ENCODE measurements around the gene PHLDA3. TPM values are rescaled to one million over a fixed set of nuclear protein-coding genes. Genes with fewer than 3 reads are reported as not detected.

Gene PHLDA3
- polyA plus RNA-seq, 2 of the 4 experiments (the other 2 are of a cell fraction), result 40.5 to 91.1 TPM

- Histone ChIP-seq H3K4me3 (no peak overlapping the region), H3K4me1 (peaks cover 20% of the 10 kb centered on the region), H3K27ac (no peak overlapping the region), H3K4me2 (no peak overlapping the region), H3K9me3 (no peaks in the 10 kb centered on the region)
- DNase-seq (ENCODE audit: low read depth in 1 of 2, low spot score in 1 of 2) (no peak), FAIRE-seq (no peak), ATAC-seq (no peak)
- CTCF ChIA-PET, result interaction anchor here (1.2 to 49.4 kb wide), 6 partner anchors 12 to 130 kb away, joined by 3 to 1452 read pairs (median 49); partner anchors contain the start of gene CSRP1
- POLR2A ChIA-PET, result no interaction called here
- WGBS (ENCODE audit: missing lambda C conversion rate), result 79% methylated on average over 1 of the region's 1 CpG
- TF ChIP-seq ELK1 (IDR thresholded peaks at IDR 0.05; ENCODE audit: low read depth, low read length), result no peak
- TF ChIP-seq PBX3 (IDR thresholded peaks at IDR 0.05), result no peak
- TF ChIP-seq CHD2 (IDR thresholded peaks at IDR 0.05; ENCODE audit: low read length, partially characterized antibody), result no peak
- TF ChIP-seq FOSL2 (IDR thresholded peaks at IDR 0.05), result no peak
- no peak for TF ChIP-seq FOSL2 (CRISPR knock-in tag; IDR thresholded peaks at IDR 0.05)
- no peak for TF ChIP-seq JUN (IDR thresholded peaks at IDR 0.05)
Observed at GRCh38 chr1:201515895-201516294, 46.9 kb upstream of the PHLDA3 start.

GRCh38 chr1:201515062-201515750, 46.2 kb upstream of the PHLDA3 start:
- FAIRE-seq (no peak), DNase-seq (ENCODE audit: low read depth in 1 of 2, low spot score in 1 of 2) (no peak), ATAC-seq (no peak)
- Histone ChIP-seq H3K4me1 (peaks cover 23% of the 10 kb centered on the region), H3K27ac (no peak overlapping the region), H3K9me3 (no peaks in the 10 kb centered on the region), H3K4me2 (no peak overlapping the region), H3K4me3 (no peak overlapping the region)
- no peak for TF ChIP-seq SREBF2 (IDR thresholded peaks at IDR 0.05)
- TF ChIP-seq NFE2L2 (conservative IDR thresholded peaks at IDR 0.05; ENCODE audit: low read length), result no peak
- no peak for TF ChIP-seq GATA3 (IDR thresholded peaks at IDR 0.05; ENCODE audit: borderline replicate concordance)
- no peak for TF ChIP-seq CHD2 (IDR thresholded peaks at IDR 0.05; ENCODE audit: low read length, partially characterized antibody)
- no peak for TF ChIP-seq KDM1A (IDR thresholded peaks at IDR 0.05; ENCODE audit: low read depth)
- no peak for TF ChIP-seq RNF2 (IDR thresholded peaks at IDR 0.05; ENCODE audit: borderline replicate concordance, low read depth)
- no peak for TF ChIP-seq CBX2 (IDR thresholded peaks at IDR 0.05; ENCODE audit: borderline replicate concordance, low read depth)
- no peak for TF ChIP-seq MYC (IDR thresholded peaks at IDR 0.05; ENCODE audit: borderline replicate concordance, low read length)
- TF ChIP-seq HOXA7 (CRISPR knock-in tag; IDR thresholded peaks at IDR 0.05), result no peak
- TF ChIP-seq USF2 (IDR thresholded peaks at IDR 0.05), result no peak
- TF ChIP-seq TFCP2L1 (CRISPR knock-in tag; IDR thresholded peaks at IDR 0.05), result no peak
- TF ChIP-seq RARB (CRISPR knock-in tag; IDR thresholded peaks at IDR 0.05), result no peak
- TF ChIP-seq EHMT2 (IDR thresholded peaks at IDR 0.05; ENCODE audit: low read depth), result no peak
- no peak for TF ChIP-seq ELK1 (IDR thresholded peaks at IDR 0.05; ENCODE audit: low read depth, low read length)
- no peak for TF ChIP-seq REST (IDR thresholded peaks at IDR 0.05)
- TF ChIP-seq HMGXB4 (CRISPR knock-in tag; IDR thresholded peaks at IDR 0.05; ENCODE audit: borderline replicate concordance), result no peak
- 80% methylated on average over 9 of the region's 9 CpGs for WGBS (ENCODE audit: missing lambda C conversion rate)
- CTCF ChIA-PET, result interaction anchor here (1.2 to 49.4 kb wide), 6 partner anchors 13 to 129 kb away, joined by 3 to 1452 read pairs (median 49); partner anchors contain the start of gene CSRP1
- POLR2A ChIA-PET, result no interaction called here

Data from A549 (cell line).